Skeletal muscle tissue (tissue), 4 donors: Measurements from ENCODE around the gene AGBL1. TPM values are rescaled to one million over a fixed set of nuclear protein-coding genes. Genes with fewer than 3 reads are reported as not detected.
A peak's percentile ranks its signal among the peaks of the same experiment; 100 is the strongest.

Source experiments
- H3K27ac ChIP-seq: one replicate; pipeline ENCODE4 v1.7.0; 2013; ENCODE audit warnings: mild to moderate bottlenecking, low read depth, low read length, inconsistent platforms
- H3K27me3 ChIP-seq, 3 donors: one replicate each; pipeline ENCODE4 v1.7.0; 2013; ENCODE audit warnings: low read length in 3 of 3; ENCODE audit not compliant: control insufficient read depth in 3 of 3, insufficient read depth in 3 of 3
- H3K36me3 ChIP-seq, 3 donors: one replicate each; pipeline ENCODE4 v1.7.0; 2013; ENCODE audit warnings: low read length in 3 of 3; ENCODE audit not compliant: control insufficient read depth in 3 of 3, insufficient read depth in 3 of 3
- H3K4me1 ChIP-seq, 3 donors: one replicate each; pipeline ENCODE4 v1.7.0; 2013; ENCODE audit warnings: low read length in 3 of 3, mild to moderate bottlenecking in 3 of 3; ENCODE audit not compliant: control insufficient read depth in 3 of 3, insufficient read depth in 3 of 3
- H3K4me3 ChIP-seq, 3 donors: one replicate each; pipeline ENCODE4 v1.7.0; 2013; ENCODE audit warnings: low read length in 3 of 3
- H3K9ac ChIP-seq, 3 donors: one replicate each; pipeline ENCODE4 v1.7.0; 2013; ENCODE audit warnings: low read length in 3 of 3, mild to moderate bottlenecking in 3 of 3, moderate library complexity in 2 of 3, low read depth in 1 of 3
- H3K9me3 ChIP-seq, 3 donors: one replicate each; pipeline ENCODE4 v1.7.0; 2013; ENCODE audit warnings: low read length in 3 of 3; ENCODE audit not compliant: control insufficient read depth in 3 of 3
- total RNA-seq: library from RNA; depleted of rRNA; stranded (reverse); fragments of >200 nt; gene quantifications from one replicate; pipeline ENCODE4 v1.2.3, GENCODE V29; 2014
- donor health status: Osteomylitis.

AGBL1 gene
- total RNA-seq, 1 donor from 2014 or later = 31.3 TPM

DNA sequence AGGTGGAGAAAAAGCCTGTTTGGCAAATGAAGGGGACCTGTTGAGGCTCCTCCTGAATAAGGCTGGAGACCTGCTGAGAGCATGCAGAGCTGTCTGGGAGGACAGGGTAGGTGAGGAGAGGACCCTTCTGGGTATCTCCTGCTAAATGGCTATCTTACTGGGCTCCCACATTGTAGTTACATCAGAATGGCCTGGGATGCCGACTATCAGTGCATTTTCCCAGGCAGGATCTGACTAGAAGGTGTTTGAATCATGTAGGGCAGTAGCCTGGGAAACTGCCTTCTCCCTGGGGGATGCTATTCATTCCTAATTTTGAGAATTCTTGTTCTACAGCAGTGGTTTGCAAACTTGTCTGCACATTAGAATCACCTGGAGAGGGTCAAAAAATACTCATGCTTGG, 631 bp downstream of the AGBL1 start:
- peak overlapping the region; percentile 17 to 79 (median 54) for H3K4me3 ChIP-seq
- H3K9ac ChIP-seq = peak overlapping the region; percentile 46 to 83 (median 66)
- H3K4me1 ChIP-seq = peaks cover 47 to 69% (median 60%) of the 10 kb centered on the region in 3 donors
- peak overlapping the region; percentile 81 for H3K27ac ChIP-seq
- H3K27me3 ChIP-seq = no peaks in the 10 kb centered on the region
- H3K9me3 ChIP-seq = no peaks in the 10 kb centered on the region
- no peaks in the 10 kb centered on the region for H3K36me3 ChIP-seq

DNA sequence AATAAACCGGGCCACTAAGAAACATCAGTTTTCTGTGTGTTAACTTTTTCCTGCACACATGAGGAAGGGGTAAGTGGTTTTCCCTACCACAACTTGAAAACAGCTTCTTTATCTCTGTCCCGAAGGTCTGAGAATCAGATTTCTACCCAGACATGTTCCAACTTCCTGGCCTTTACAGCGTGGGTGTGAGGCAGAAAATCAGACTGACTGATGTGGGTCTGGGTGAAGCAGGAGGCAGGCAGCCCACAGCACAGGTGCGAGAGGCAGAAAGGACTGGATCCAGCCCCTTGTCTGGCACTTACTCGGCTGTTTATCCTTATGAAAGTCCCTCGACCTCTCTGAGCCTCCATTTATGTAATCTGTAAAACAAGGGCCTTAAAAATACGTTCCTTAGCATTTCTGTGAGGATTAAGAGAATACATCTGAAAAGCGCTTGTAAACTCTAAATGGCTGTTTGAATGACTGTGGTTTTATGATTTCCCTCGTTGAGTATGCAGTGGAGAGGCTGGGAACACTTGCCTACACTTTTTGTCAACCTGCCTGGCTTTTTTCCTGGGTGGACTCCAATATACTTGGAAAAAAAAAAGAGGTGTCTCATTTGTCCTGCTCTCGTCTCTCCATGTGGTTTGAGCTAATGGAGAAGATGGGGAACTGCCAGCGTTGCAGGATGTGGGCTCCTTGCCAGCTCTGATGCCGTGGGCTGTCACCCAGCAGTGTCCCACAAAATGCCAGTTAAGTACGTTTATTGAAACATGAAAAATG, 3.1 kb downstream of the AGBL1 start:
- H3K4me1 ChIP-seq = peaks cover 40 to 65% (median 53%) of the 10 kb centered on the region in 3 donors

DNA sequence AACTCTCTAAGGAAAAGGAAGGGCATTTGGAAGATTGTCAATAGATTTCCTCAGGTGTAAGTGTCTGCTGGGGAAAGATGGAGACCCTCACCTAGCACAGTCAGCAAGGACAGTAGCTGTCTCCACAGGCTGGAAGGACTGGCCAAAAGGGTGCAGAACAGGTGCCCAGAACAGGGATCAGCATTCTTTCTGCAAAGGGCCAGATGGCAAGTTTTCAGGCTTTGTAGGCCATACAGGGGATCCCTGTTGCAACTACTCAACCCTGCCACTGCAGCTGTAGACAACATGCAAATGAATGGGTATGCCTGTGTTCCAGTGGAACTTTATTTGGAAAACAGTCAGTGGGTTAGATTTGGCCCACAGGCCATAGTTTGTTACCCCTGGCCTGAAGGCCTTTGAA, 8.1 kb downstream of the AGBL1 start:
- H3K4me1 ChIP-seq = peaks cover 18 to 41% (median 36%) of the 10 kb centered on the region in 3 donors
- H3K27me3 ChIP-seq = no peaks in the 10 kb centered on the region
- no peak overlapping the region for H3K27ac ChIP-seq

More for the DNA sequence above, 3.1 kb downstream of the AGBL1 start:
- Histone ChIP-seq H3K4me3 (peak overlapping the region; percentile 42 to 45 (median 45)), H3K27me3 (no peaks in the 10 kb centered on the region), H3K9me3 (no peaks in the 10 kb centered on the region), H3K27ac (peak overlapping the region; percentile 70), H3K36me3 (no peaks in the 10 kb centered on the region), H3K9ac (peak overlapping the region; percentile 51 to 83 (median 54))

DNA sequence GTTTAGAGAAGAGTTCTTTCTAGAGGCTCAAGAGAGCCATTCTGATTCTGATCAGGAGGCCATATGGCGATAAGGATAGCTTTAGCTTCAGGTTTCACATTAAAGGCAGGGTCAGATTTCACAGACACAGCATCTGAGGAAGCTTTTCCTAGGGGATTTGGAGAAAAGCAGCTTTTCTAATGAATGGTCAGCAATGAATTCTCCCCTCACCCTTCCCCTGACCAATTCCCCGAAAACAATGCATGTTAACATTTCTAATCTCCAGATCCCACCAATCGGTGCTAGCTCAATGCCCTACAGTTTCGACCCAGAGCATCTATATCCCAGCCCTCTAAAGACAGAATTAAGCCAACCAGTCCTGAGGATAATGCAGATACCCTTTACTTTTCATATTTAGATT, 9.8 kb downstream of the AGBL1 start:
- Histone ChIP-seq H3K27me3 (no peaks in the 10 kb centered on the region), H3K4me1 (peaks cover 10 to 31% (median 21%) of the 10 kb centered on the region in 3 donors), H3K4me3 (no peak overlapping the region), H3K9ac (no peak overlapping the region), H3K27ac (no peak overlapping the region), H3K9me3 (no peaks in the 10 kb centered on the region), H3K36me3 (no peaks in the 10 kb centered on the region)

More for the DNA sequence above, 8.1 kb downstream of the AGBL1 start:
- Histone ChIP-seq H3K4me3 (no peak overlapping the region), H3K9ac (no peak overlapping the region), H3K36me3 (no peaks in the 10 kb centered on the region), H3K9me3 (no peaks in the 10 kb centered on the region)

DNA sequence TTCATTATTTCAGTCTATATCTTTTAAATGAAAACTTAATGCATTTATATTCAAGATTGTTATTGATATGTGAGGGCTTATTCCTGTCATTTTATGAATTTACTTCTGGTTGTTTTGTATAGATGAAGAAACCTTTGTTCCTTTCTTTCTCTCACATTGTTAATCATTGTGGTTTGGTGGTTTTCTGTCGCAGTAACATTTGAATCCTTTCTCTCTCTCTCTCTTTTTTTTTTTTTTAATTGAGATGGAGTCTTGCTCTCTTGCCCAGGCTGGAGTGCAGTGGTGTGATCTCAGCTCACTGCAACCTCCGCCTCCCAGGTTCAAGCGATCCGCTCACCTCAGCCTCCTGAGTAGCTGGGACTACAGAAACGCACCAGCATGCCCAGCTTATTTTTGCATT, 22.1 kb downstream of the AGBL1 start:
- Histone ChIP-seq H3K4me1 (peaks cover 4 to 16% (median 16%) of the 10 kb centered on the region in 3 donors), H3K27me3 (no peaks in the 10 kb centered on the region), H3K36me3 (no peaks in the 10 kb centered on the region), H3K27ac (no peak overlapping the region), H3K4me3 (no peak overlapping the region), H3K9ac (no peak overlapping the region), H3K9me3 (no peaks in the 10 kb centered on the region)

DNA sequence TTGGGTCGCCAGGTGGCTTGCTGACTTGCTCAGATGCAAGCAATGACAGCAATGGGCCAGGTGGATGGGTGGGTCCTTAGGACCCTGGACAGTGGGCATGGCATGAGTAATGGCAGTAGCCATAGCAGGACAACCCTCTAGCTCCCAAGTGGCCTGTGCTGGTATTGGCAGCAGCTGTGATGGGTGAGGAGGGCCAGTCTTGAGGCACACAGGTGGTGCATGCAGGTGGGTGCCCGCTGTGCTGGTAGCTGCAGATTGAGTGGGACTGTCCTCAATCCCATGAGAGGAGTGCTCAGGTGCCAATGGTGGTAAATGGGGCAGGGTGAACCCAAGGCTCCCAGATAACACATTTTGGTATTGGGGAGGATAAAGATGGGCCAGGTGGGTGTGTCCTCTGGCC, 24.2 kb downstream of the AGBL1 start:
- Histone ChIP-seq H3K27me3 (no peaks in the 10 kb centered on the region), H3K36me3 (no peaks in the 10 kb centered on the region), H3K9me3 (no peaks in the 10 kb centered on the region), H3K4me3 (no peak overlapping the region), H3K27ac (no peak overlapping the region), H3K4me1 (peaks cover 4 to 16% (median 16%) of the 10 kb centered on the region in 3 donors), H3K9ac (no peak overlapping the region)

DNA sequence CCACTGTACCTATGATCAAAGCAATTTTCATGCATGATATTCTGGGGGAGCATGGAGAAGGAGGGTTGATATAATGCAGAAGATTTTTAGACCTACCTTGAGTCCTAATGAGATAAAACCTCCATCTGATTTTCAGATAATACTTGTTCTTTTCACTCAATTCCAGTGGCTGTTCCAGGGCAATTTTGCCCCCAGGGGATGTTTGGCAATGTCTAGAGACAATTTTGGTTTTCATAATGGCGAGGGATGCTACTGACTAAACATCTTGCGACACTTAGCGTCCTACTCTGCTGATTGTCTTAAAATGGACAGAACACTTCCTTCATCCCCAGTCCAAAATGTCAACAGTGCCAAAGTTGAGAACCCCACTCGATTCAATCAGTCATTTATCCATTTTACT, 26.6 kb downstream of the AGBL1 start:
- Histone ChIP-seq H3K9ac (no peak overlapping the region), H3K4me3 (no peak overlapping the region), H3K27ac (no peak overlapping the region), H3K4me1 (peaks cover 4 to 23% (median 21%) of the 10 kb centered on the region in 3 donors), H3K9me3 (no peaks in the 10 kb centered on the region), H3K36me3 (no peaks in the 10 kb centered on the region), H3K27me3 (no peaks in the 10 kb centered on the region)

DNA sequence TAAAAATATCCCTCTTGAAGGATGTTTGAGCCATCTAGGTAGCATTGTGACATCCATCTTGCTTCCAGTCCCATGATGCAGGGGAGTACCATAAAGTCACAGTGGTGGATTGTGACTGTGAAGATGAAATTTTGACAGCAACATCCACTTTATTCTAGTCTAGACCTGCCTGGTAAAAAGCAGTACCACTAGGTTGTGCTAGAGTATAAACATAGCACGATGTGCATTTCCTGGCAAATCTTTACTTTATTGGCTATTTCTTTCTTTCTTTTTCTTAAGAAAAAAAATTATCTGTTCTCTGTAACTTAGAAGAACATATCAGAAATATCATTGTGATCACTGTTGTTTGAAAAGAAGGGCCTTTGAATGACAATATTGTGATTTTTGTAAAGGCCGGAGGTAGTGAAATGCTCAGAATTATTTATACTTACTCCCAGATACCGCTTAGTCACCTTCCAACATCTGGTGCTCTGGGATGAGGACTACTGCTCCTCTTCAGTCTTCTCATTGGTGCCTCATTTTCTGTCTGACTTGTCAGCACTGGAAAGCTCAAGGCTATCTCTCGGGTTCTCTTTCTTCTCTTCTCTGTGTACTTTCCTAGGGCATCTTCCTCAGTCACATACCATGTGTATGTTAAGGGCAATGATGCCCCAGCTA, 35.6 kb downstream of the AGBL1 start:
- Histone ChIP-seq H3K9ac (no peak overlapping the region), H3K27me3 (no peaks in the 10 kb centered on the region), H3K9me3 (no peaks in the 10 kb centered on the region), H3K4me3 (no peak overlapping the region), H3K27ac (no peak overlapping the region), H3K36me3 (no peaks in the 10 kb centered on the region), H3K4me1 (peaks cover 0 to 8% (median 5%) of the 10 kb centered on the region in 3 donors)

DNA sequence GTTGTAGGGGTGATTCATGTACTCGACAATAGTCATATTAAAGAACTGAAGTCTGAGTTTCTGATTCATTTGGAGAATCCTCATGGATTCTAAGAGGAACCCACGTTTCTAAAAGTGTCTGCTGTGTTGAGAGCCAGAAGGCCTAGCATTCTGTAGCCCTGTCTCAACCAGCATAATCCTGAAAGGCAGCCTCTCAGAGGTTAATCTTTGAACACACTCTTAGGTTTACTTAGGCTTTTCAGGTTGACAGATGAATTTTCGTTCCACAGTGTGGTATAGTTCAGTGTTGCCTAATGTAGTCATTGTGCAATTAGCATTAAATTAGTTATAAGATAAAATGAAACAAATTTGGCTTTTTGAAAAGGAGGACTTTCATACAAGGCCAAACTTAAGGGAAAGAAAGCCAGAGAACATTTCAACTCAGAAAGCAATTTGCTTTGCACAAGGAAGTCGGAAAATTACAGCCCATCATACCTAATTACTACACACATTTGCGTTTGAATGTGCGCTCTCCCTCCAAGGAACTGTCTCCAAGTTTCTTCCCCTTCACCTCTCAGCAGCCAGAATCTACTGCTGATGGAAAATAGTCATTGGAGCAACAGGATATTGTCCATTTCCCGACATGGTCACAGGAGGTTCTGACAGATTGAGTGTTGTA, 42.0 kb downstream of the AGBL1 start:
- peaks cover 0 to 3% (median 3%) of the 10 kb centered on the region in 3 donors for H3K4me1 ChIP-seq
- H3K36me3 ChIP-seq = no peaks in the 10 kb centered on the region
- no peaks in the 10 kb centered on the region for H3K9me3 ChIP-seq
- H3K4me3 ChIP-seq = no peak overlapping the region
- H3K9ac ChIP-seq = no peak overlapping the region
- H3K27ac ChIP-seq = no peak overlapping the region
- H3K27me3 ChIP-seq = no peaks in the 10 kb centered on the region
